Activated naive CD4-positive, alpha-beta T cell treated with Interleukin-2 at 50 U/mL for 16 hours (primary cell): ENCODE data around the gene OR52R1.
"Not testable (repeated sequence)": the region's sequence is repeated elsewhere in the genome, so short reads cannot be mapped to it uniquely, and the experiment has no call there.

Source experiments
- DNase-seq: peaks from one replicate; pipeline ENCODE4 v3.0.0-alpha.2; 2020

The OR52R1 gene

DNA sequence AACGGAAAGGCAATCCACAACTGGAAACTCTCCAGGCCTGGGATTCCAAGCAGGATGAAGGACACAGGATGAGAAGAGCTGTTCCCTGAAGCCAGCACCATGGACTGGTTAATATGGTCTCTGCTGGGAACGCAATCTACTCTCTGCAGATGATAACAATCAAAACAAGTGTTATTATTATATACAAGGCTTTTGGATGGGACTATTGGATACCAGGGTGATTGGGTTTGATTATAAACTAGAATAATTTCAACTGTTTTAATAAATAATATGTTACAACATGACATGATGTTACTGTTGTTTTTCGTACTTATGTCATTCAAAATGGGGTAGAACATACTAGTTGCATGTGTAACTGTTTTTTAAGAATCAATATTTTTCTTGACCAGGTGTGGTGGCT, at the start of gene OR52R1:
OR52R1 (minus strand) TSS at position 101 of the 400 bp plus-strand sequence; CDS start at position 101, 0 bp downstream.
- DNase-seq = no peak

DNA sequence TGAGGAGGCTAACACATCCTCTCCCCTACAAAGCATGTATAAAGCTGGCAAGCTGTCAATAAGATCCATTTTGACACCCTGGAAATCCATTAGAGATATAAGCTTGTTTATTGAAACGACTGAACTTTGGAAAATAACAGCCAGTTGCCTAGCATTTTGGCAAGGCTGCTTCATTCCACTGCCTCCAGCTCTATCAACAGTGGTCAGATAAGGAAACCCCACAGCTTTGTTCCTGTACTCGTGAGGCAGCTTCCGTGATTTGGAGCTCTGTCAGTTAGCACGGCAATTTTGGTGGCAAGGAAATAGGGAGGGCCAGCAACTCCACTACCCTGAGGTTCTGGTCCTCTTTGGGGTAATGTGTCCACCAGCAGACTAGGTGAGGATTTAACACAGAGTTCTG, 46.9 kb upstream of the OR52R1 start:
- no peak for DNase-seq

DNA sequence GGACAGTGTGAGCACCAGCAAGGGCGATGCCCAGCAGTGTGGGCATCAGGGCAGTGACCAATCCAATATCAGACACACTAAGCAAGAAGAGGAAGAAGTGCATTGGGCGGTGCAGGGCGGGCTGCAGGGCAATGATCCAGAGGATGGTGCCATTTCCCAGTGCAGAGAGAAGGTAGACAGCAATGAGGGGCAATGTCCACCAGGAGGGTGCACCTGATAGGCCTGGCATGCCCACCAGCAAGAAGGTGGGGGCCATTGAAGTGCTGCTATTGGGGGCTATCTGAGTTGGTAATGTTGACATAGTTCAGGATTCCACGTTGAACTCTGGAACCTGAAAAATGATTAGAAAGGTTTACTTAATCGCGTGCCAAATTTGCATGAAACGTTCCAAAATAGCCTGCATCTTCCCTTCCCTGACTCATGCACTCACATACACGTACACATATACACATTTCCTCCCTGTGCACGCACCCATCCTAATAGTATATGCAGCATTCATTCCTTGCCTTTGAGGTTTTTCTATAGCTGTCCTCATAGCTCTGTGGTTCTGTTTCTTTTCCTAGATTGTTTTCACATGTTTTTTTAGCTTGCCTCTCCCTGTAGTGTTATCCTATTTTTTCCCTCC, 44.8 kb upstream of the OR52R1 start, which contains the start of gene OR51S1:
OR51S1 (minus strand) TSS at position 301 of the 625 bp plus-strand sequence; CDS start at position 301, 0 bp downstream.
- no peak for DNase-seq

DNA sequence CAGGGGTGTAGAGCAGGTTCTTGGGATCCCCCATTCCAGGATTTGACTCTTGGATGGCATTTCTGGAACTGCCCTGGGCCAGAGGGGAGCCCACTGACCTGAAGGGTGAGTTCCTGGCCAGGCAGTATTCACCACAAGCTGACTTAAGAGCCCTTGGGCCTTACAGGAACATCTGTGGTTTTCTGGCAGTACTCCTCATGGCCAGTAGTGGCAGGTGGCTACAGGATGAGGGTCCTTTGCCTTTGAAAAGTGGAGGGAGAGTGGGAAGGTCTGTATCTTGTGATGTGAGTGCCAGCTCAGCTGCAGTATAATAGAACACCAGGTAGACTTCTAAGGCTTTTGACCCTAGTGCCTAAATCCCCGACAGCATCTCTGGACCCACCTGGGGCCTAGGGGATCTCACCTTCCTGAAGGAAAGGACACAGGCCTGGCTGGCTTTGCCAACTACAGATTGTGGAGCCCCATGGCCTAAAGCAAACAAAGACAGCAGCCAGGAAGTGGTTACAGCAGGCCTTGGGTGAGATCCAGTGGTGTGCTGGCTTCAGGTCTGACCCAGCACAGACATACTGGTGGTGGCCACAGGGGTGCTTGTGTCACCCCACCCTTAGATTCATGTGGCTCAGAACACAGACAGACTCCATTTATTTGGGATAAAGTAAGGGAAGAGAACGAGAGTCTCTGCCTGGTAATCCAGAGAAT, 35.8 kb upstream of the OR52R1 start:
- no peak for DNase-seq

DNA sequence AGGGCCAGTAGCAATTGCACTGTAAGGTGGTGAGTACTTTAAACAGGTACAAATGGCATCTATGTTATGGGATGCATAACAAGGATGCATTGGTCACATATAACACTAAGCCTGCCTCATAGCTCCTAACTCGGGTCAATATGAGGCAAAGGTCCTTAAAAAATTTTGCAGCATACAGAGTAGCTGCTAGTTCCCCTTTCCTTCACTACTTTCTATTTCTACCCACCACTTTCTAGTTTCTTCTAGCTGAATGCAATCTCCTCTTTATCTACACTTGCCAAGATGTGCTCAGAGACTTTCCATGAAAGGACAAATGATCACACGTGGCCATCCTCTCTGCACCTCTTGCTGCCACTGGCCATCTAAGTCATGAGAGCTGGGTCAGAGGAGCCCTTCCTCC, 26.7 kb upstream of the OR52R1 start:
- DNase-seq = no peak

DNA sequence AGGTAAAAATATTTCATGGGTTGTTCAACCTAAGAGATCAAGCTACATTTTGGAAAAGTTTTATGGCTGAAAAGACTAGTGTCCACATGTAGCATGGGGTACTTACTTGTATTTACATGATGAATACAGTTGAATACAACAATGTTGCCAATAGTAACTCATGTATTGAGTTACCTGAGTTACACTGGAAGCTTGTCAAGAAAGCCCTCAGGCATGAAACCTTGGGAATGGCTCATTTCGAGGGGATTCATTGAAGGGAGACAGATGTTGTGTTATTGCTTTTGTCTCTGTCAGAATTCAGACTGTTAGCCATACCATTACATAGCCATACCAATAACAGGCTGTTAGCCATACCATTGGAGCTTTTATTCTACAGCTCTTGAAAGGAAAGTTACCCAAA, 26.2 kb upstream of the OR52R1 start:
- DNase-seq = no peak

DNA sequence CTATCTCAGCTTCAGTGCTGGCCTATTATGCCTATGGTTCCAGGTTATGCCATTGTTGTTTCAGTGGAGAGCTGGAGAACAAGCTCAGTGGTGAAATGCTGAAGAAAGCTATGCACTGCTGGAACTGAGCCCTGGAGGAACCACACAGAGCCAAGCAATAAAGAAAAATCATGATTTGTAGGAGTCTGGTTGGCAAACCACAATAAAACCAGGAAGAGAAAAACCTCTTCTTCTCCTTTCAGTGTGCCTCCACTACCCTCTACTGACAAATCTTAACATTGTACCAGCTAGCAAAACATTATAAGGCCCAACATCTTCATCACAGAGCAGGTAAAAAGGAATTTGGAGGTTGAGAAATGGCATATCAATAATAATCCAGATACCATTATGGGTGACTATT, 22.2 kb upstream of the OR52R1 start:
- no peak for DNase-seq

DNA sequence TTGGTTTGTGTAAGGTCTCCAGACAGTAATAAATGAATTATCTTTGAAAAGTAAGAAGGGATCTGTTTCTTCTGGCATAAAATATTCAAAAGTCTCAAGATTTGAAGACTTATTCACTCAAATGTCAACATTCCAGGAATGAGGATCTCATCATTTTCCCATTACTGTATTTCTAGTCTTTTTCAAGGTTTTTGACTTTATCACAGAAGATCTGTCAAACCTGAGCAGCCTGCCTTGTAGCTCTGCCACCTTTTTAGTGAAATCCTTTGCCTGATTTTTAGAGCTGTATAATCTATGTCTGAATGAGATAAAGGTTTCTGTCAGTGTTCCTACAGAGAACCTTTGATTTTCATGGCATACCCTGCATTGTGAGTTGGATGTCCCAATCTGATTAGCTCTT, 21.0 kb upstream of the OR52R1 start:
- no peak for DNase-seq

DNA sequence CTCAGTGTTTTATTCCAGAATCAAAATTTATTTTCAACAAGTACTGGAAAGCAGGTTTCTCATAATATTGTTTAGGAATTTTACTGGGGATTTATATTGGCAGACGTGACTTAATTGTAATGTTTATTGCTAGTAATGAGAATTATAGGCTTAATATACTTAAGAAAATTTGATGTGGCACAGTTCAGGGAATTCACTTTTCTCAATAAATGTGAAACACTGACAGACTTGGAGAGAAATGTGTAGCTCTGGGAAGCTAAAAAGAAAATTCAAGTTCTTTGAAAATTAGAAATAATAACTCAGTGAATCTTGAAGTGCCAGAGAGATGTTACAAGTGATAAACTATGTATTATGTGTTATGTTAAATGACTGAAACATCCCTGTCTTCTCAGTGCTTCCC, 16.8 kb upstream of the OR52R1 start, which contains the start of gene OR51F2:
OR51F2 (plus strand) TSS at position 301 of the 400 bp plus-strand sequence. CDS start 101 bp downstream, outside the sequence.
- DNase-seq = no peak

DNA sequence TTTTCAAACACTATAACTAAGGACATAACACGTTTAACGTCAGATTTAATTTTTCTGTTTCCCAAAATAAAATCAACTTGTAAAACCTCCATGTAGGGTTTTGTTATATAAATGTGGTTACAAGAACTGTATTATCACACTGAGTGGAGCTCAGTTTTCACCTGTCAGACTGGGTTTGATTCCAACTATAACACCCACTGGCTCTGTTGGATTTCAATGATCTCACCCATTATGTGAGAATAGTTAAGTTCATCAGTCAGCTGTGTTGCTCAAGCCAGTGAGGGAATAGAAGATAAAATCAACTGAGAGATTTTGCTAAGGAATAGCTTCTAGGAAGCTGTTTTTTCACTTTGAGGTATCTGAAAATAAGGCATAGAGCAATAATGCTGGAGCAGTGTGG, 5.1 kb upstream of the OR52R1 start:
- DNase-seq = no peak

DNA sequence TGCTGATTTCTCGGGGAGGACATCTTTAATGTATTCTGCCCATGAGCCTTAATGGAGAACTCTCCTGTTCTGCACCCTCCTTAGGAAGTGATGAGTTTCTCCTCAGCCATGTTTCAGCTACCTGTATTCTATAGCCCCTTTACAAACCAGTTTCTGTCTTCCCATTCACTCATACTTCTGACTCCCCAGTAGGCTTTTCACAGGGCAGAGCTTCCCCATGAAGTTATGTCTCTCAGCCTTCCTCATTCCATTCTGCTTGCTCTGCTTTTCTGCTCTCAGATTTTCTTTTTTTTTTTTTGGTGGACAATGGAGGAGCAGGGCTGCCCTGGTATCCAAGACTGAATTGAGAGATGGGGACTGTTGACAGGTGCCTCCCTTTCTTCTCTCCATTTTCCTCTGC, 4.3 kb upstream of the OR52R1 start:
- no peak for DNase-seq

DNA sequence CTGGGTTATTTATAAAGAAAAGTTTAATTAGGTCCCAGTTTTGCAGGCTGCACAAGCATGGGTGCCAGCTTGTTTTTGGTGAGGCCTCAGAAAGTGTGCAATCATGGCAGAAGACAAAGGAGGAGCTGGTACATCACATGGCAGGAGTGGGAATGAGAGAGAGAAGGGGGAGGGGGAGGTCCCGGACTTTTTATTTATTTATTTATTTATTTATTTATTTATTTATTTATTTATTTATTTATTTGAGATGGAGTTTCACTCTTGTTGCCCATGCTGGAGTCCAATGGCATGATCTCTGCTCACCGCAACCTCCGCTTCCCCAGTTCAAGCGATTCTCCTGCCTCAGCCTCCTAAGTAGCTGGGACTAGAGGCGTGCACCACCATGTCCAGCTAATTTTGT, 2.9 kb downstream of the OR52R1 start:
- not testable (repeated sequence) for DNase-seq

DNA sequence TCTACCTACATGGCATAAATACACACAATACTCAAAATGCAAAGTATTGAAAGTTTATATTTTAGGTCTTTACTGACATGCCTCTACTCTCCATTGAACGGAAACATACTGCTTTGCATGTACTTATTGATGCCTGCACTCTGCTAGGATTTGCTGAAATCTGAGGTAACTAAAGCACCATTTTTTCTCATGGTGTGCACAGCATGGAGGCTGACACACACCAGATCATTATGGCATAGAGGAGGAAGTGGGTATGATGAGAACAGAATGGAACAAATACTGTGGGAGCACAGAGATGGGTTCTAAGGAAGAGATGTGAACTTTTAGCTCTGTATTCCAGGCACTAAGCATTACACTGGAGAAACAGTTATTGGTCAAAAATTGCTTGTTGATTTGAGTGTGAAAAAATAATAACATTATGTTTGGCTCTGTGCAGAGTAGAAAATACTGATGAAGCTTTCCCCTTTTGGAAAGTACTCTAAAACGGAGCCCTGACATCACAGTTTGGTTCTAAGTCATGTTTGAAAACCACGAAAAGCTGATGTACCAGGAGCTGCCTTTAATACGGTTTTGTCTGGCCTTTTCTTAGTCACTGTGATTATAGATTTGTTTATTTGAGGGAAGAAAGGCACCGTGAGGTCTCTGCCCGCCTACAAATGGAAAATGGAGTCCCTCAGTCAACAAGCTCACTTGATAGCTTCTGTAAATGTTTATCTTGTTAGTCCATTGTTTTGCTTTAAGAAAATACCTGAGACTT, 5.6 kb downstream of the OR52R1 start:
- no peak for DNase-seq

DNA sequence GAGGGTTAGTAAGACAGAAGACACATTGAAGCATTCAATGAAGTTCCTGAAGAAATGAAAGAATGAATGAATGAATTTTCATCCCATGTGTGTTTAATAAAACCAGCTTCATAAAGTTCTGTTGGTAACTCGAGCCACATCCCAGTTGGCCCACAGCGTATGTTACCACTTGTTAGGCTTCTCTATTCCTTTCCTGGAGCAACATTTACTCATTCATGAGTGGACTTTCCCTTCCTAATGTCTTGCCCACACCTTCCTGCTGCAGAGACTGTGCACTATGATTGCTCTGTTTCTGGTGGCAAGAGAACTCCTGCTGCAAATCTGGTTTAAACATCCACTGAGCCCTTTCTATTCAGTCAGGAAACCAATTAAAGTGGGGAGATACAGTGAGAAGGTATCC, 7.0 kb downstream of the OR52R1 start:
- no peak for DNase-seq

DNA sequence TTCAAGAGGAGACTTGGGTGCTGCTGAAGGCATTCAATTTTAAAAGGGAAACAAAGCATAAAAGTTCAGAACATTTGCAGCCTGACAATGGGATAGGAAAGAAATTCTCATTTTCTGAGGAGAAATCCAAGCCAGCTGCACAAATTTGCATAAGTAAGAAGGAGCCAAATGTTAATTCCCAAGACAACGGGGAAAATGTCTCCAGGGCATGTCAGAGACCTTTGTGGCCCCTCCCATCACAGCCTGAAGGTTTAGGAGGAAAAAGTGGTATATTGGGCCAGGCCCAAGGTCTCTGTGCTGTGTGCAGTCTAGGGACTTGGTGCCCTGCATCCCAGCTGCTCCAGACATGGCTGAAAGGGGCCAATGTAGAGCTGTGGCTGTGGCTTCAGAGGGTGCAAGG, 21.7 kb downstream of the OR52R1 start:
- DNase-seq = no peak

DNA sequence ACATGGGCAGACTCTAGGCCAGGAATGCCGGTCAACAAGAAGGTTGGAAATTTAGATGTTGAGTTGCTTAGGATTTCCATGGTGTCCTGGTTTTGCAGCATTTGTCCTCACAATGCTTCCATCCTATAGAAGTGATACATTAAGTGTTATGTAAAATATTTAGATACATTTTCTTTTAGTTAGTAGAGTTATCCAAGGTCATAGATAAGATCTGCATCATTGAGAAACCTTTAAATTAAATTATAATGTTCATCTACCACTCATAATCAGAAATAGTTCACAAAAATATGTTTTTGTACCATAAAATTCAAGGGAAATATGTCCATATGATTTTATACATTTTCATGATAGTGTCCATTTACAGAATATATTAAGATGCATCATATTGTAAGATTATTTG, 34.3 kb downstream of the OR52R1 start, which contains the start of gene OR51F1:
OR51F1 (minus strand) TSS at position 101 of the 400 bp plus-strand sequence; CDS start at position 101, 0 bp downstream.
- DNase-seq = no peak

DNA sequence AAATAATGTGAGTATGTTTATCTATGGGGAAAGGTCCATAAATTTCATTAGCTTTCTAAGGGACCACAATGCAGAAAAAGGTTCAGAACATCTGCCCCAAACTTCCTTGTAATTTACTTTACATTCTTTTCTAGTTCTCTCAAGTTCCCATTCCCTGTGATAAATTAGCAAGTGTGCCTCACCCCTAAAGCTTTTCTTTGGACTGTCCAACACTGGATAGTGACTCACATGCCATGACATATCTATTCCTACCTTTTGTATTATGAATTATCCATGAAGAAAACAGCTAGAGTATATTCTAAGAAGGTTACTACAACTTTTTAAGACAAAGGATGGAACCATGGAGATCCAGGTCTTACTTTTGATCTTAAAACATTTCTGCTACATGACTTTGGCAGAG, 36.1 kb downstream of the OR52R1 start:
- DNase-seq = no peak

DNA sequence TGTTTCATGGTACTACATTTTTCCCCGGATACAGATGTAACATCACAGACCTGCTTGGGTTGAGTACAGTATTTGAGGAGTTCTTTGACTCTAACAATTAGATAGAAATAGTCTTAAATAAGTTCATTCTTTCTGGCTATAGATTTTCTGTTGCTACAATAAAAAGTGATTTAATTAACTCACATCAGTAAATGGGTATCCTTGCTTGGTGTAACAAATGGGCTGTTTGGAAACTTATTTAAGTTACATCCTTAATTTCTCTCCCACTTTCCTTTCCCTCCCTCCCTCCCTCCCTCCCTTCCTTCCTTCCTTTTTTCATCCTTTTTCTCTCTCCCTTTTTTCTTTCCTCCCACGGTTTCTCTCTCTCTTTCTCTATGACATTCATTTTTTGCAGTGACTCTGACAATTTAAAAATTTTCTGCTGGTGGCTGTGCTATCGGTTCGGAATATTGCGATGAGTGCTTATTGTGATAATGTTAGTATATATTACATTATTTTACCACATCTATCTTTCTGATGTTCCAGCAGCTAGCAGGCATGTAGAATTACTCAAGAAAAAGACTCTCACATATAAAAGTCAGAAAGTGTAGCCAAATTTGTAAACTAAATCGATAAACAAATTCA, 37.6 kb downstream of the OR52R1 start:
- no peak for DNase-seq

DNA sequence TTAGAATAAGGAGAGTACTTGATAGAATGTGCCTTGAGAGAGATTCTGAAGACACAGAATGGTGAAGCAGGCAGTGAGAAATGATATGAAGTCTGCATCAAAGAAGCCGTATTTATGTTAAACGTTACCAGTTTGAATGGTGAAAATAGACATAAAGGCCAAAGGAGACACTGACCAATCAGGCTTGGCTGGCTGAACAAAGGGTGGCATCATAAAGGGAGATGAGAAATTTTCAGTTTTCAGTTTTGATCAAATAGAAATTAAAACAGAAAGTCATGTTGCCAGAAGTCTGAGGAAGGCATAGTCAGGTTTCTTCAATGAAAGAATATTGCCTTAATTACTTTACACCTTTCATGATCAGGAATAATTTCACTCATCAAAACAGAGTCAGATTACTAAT, 41.1 kb downstream of the OR52R1 start:
- no peak for DNase-seq
